Naive thymus-derived CD4-positive, alpha-beta T cell (primary cell): ENCODE data around the gene KAT7. TPM values are rescaled to one million over a fixed set of nuclear protein-coding genes. Genes with fewer than 3 reads are reported as not detected.

Experiments
- ATAC-seq: fragments of 150-1000 bp; cut with Tn5 transposase; 2 replicates; pipeline ENCODE4 v1.10.0; 2021; ENCODE audit warnings: mild to moderate bottlenecking, moderate library complexity
- CTCF ChIA-PET: fragments of 350-600 bp; sonication (Branson Sonifier 250); formaldehyde crosslinking; loops from one replicate; lab custom pipeline; 2021; ENCODE audit warnings: antibody characterized with exemption; lab: Charles Lee
- POLR2A ChIA-PET: fragments of 350-600 bp; sonication (Branson Sonifier 250); formaldehyde crosslinking; loops from one replicate; lab custom pipeline; 2021; ENCODE audit warnings: antibody characterized with exemption, inconsistent platforms; lab: Charles Lee
- DNase-seq, 9 donors: peaks; one replicate each; pipeline versions ENCODE4 v3.0.0 to v3.0.0-alpha.2; 2020 to 2022; ENCODE audit warnings: mixed read lengths in 1 of 9
- H3K27ac ChIP-seq: one replicate; pipeline ENCODE4 v1.7.0; 2013; ENCODE audit warnings: mild to moderate bottlenecking, low read depth, low read length, moderate library complexity
- H3K27me3 ChIP-seq, 2 donors: one replicate each; pipeline ENCODE4 v1.7.0; 2013; ENCODE audit warnings: low read length in 2 of 2, mild to moderate bottlenecking in 2 of 2, moderate library complexity in 2 of 2; ENCODE audit not compliant: control insufficient read depth in 2 of 2, insufficient read depth in 2 of 2
- H3K36me3 ChIP-seq, 3 experiments: 1 replicate in 2 of 3; 2 replicates in 1 of 3; pipeline ENCODE4 v1.7.0; 2013; ENCODE audit warnings: low read length in 3 of 3, mild to moderate bottlenecking in 3 of 3, moderate library complexity in 1 of 3; ENCODE audit not compliant: insufficient read depth in 3 of 3, control insufficient read depth in 2 of 3
- H3K4me1 ChIP-seq, 2 donors: one replicate each; pipeline ENCODE4 v1.7.0; 2013; ENCODE audit warnings: low read length in 2 of 2, mild to moderate bottlenecking in 2 of 2, moderate library complexity in 1 of 2; ENCODE audit not compliant: control insufficient read depth in 2 of 2, insufficient read depth in 2 of 2
- H3K4me3 ChIP-seq: 2 replicates; pipeline ENCODE4 v1.7.0; 2013; ENCODE audit warnings: mild to moderate bottlenecking, low read length
- H3K9me3 ChIP-seq, 3 experiments: 1 replicate in 2 of 3; 2 replicates in 1 of 3; pipeline ENCODE4 v1.7.0; 2013; ENCODE audit warnings: low read length in 3 of 3; ENCODE audit not compliant: control insufficient read depth in 2 of 3
- H3K27ac Mint-ChIP-seq, 9 donors: one replicate each; pipeline ENCODE4 v1.8.0; 2020 to 2022; ENCODE audit warnings: mixed read lengths in 9 of 9, mild to moderate bottlenecking in 8 of 9, moderate library complexity in 5 of 9, inconsistent platforms in 2 of 9
- H3K27me3 Mint-ChIP-seq, 5 donors: one replicate each; pipeline ENCODE4 v1.8.0; 2021 to 2022; ENCODE audit warnings: mixed read lengths in 5 of 5, mild to moderate bottlenecking in 1 of 5
- H3K36me3 Mint-ChIP-seq, 5 donors: one replicate each; pipeline ENCODE4 v1.8.0; 2020 to 2022; ENCODE audit warnings: mixed read lengths in 5 of 5, mild to moderate bottlenecking in 3 of 5, inconsistent platforms in 1 of 5
- H3K4me1 Mint-ChIP-seq, 7 donors: one replicate each; pipeline ENCODE4 v1.8.0; 2020 to 2022; ENCODE audit warnings: mixed read lengths in 7 of 7, mild to moderate bottlenecking in 3 of 7, inconsistent platforms in 1 of 7
- H3K4me3 Mint-ChIP-seq, 10 donors: one replicate each; pipeline ENCODE4 v1.8.0; 2020 to 2022; ENCODE audit warnings: mild to moderate bottlenecking in 10 of 10, mixed read lengths in 10 of 10, moderate library complexity in 6 of 10, inconsistent platforms in 2 of 10
- H3K9me3 Mint-ChIP-seq, 11 donors: one replicate each; pipeline ENCODE4 v1.8.0; 2020 to 2022; ENCODE audit warnings: mixed read lengths in 11 of 11, mild to moderate bottlenecking in 4 of 11, inconsistent platforms in 1 of 11, moderate library complexity in 1 of 11
- intact Hi-C, 2 donors: fragments of 100-400 bp; cut with micrococcal nuclease; formaldehyde crosslinking; loops; one replicate each; pipeline ENCODE4 v1.15.1; 2023
- polyA plus RNA-seq, 2 donors: library from polyadenylated mRNA; unstranded; fragments of 300-500 nt; fragmentation: Illumina TruSeq; gene quantifications; one replicate each; pipeline ENCODE4 v1.2.3, GENCODE V29; 2021
- total RNA-seq, 6 experiments: library from RNA in 5 of 6; stranded (reverse) in 5 of 6; gene quantifications; 1 replicate in 5 of 6; 2 replicates in 1 of 6; pipeline ENCODE4 v1.2.3 and lab custom pipeline; 2021 to 2026

KAT7 gene
- total and polyA plus RNA-seq, 7 experiments from 2014 or later = 39.2 to 195 (median 125) TPM

- Mint-ChIP-seq H3K9me3 (no peaks in the 10 kb centered on the region), H3K27me3 (peaks cover 0 to 13% (median 0%) of the 10 kb centered on the region in 5 donors), H3K27ac (peak overlapping the region in 2 of 9 donors; percentile 19 to 70), H3K4me3 (no peak overlapping the region), H3K36me3 (no peaks in the 10 kb centered on the region), H3K4me1 (peaks cover 10 to 26% (median 18%) of the 10 kb centered on the region in 7 donors)
- H3K9me3 ChIP-seq = no peaks in the 10 kb centered on the region
- CTCF ChIA-PET = interaction anchor here (1.0 to 1.3 kb wide), 3 partner anchors 38 to 288 kb away, joined by 3 to 5 read pairs (median 4); no protein-coding TSS in a partner anchor
- ATAC-seq = no peak
- intact Hi-C loops = loop anchor here in 1 of 2 donors (10.0 kb wide), 1 partner anchor 241 kb away; the partner anchor contains the start of gene PDK2
- H3K4me3 ChIP-seq = no peak overlapping the region
- POLR2A ChIA-PET = no interaction called here
- H3K4me1 ChIP-seq = peaks cover 13 to 14% of the 10 kb centered on the region in 2 donors
- DNase-seq = no peak
- no peaks in the 10 kb centered on the region for H3K36me3 ChIP-seq
- no peak overlapping the region for H3K27ac ChIP-seq
- H3K27me3 ChIP-seq = no peaks in the 10 kb centered on the region
These were observed 65.6 kb downstream of the KAT7 start for GRCh38 chr17:49854126-49854525.

- Mint-ChIP-seq H3K36me3 (no peaks in the 10 kb centered on the region), H3K9me3 (no peaks in the 10 kb centered on the region), H3K4me1 (peaks cover 0 to 6% (median 5%) of the 10 kb centered on the region in 7 donors), H3K27ac (no peak overlapping the region), H3K27me3 (peaks cover 0 to 13% (median 6%) of the 10 kb centered on the region in 5 donors), H3K4me3 (no peak overlapping the region)
- ATAC-seq = no peak
- Histone ChIP-seq H3K4me3 (no peak overlapping the region), H3K36me3 (no peaks in the 10 kb centered on the region), H3K4me1 (no peaks in the 10 kb centered on the region), H3K9me3 (no peaks in the 10 kb centered on the region), H3K27ac (no peak overlapping the region), H3K27me3 (no peaks in the 10 kb centered on the region)
- ChIA-PET POLR2A (no interaction called here), CTCF (interaction anchor here (8.7 kb wide), 1 partner anchor 139 kb away, joined by 88 read pairs; no protein-coding TSS in a partner anchor)
- intact Hi-C loops = loop anchor here in 1 of 2 donors (10.0 kb wide), 1 partner anchor 236 kb away; the partner anchor contains the start of gene PDK2
- no peak for DNase-seq
These were observed 70.3 kb downstream of the KAT7 start for GRCh38 chr17:49858796-49859195.

DNA sequence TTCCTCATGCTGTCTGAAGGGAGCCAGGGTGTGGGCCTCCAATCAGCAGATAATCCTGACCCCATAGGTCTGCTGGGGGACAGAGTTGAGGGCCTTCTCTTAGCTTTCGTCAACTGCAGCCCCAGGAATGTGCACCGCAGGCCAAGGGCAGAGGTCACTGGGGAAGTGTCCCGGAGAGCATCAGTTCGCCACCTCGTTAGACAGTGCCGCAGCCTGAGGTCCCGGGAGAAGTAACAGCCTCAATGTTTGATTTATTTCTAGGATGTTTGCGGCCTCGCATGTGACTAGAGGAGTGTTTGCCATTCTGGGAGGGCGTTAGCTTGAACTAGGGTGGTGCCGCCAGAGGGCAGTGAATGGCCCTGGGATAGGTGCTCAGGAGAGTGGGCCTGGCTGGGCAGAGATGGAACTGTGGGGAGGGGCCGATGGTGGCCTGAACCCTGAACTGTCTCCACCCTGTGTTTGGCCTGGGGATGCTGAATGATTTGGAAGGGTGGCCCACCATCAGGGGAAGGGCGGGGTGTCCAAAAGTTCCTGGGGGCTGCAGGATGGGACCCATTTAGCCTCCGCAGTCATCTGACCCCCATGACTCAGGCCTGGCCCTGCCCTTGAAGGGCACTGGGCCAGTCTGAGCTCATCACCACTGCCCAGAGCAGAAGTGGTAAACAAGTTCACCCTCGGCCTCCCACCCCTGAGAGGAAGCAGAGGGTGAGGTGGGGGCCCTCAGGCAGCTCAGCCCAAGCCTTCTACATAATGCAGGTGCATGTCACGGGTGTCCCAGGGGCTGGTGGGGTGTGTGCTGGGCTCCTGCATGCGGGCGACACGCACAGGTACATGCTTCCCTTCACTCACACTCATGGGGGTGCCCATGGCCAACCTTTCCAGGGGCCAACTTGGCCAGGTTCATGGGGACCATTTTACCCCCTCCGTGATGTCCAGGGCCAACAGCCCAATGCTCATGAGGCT, 71.8 kb downstream of the KAT7 start:
- Histone ChIP-seq H3K27ac (no peak overlapping the region), H3K27me3 (no peaks in the 10 kb centered on the region), H3K4me3 (no peak overlapping the region), H3K9me3 (no peaks in the 10 kb centered on the region), H3K36me3 (no peaks in the 10 kb centered on the region), H3K4me1 (no peaks in the 10 kb centered on the region)
- CTCF ChIA-PET = interaction anchor here (0.6 to 8.7 kb wide), 5 partner anchors 92 to 419 kb away, joined by 3 to 88 read pairs (median 3); no protein-coding TSS in a partner anchor
- H3K27me3 Mint-ChIP-seq = peaks cover 0 to 13% (median 6%) of the 10 kb centered on the region in 5 donors
- H3K27ac Mint-ChIP-seq = no peak overlapping the region
- no peak for ATAC-seq
- POLR2A ChIA-PET = interaction anchor here (1.1 kb wide), 1 partner anchor 138 kb away, joined by 4 read pairs; no protein-coding TSS in a partner anchor
- no peak for DNase-seq
- no peaks in the 10 kb centered on the region for H3K9me3 Mint-ChIP-seq
- H3K36me3 Mint-ChIP-seq = no peaks in the 10 kb centered on the region
- H3K4me1 Mint-ChIP-seq = peaks cover 0 to 8% (median 5%) of the 10 kb centered on the region in 7 donors
- no peak overlapping the region for H3K4me3 Mint-ChIP-seq
- intact Hi-C loops = loop anchor here in 1 of 2 donors (2.0 to 10.0 kb wide), 2 partner anchors 235 to 437 kb away; partner anchors contain the start of gene PDK2

DNA sequence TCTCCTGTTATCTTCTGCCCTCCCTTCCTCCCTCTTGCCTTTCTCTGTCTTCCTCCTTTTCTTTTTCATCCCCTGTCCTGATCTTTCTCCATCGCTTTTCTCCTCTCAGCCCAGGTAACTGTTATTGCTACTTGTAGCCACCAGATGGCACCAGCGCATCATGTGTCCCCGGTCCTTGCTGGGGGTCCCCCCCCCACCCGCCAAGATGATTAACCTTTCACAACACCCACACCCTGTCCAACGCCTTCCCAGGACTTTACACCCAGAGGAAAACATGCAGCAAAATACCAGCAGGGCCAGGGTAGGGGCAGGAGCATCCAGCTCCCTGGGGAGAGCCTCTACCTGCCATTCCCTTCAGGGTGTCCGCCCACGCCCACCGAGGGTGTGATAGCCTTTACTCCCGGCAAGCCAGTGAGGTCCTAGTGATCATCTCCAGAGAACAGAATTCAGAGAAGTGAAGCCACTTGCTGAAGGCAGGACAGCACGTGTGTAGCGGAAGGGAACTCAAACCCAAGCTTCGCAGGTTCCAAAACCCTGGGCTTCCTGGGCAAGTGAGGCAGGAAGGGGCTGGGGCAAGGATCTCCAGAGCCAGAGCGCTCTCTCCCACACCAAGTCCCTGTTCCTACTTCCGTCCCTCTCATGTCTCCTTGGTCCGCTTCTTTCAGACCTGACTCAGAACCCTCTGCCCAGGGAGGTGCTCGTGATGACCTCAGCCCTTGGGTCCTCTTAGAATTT, 72.8 kb downstream of the KAT7 start:
- DNase-seq (peak in 8 of 9 donors; percentile 19 to 60 (median 42)), ATAC-seq (peak; percentile 76)
- no peaks in the 10 kb centered on the region for H3K36me3 ChIP-seq
- intact Hi-C loops = loop anchor here (1.0 to 2.0 kb wide), 3 partner anchors 91 to 435 kb away; no protein-coding TSS in a partner anchor
- ChIA-PET POLR2A (interaction anchor here (1.1 kb wide), 1 partner anchor 137 kb away, joined by 4 read pairs; no protein-coding TSS in a partner anchor), CTCF (interaction anchor here (0.6 to 8.7 kb wide), 8 partner anchors 91 to 233 kb away, joined by 3 to 88 read pairs (median 3); partner anchors contain the start of gene DLX3)
- no peaks in the 10 kb centered on the region for H3K9me3 ChIP-seq
- Mint-ChIP-seq H3K27me3 (peaks cover 0 to 13% (median 6%) of the 10 kb centered on the region in 5 donors), H3K9me3 (no peaks in the 10 kb centered on the region), H3K27ac (peak overlapping the region in 1 of 9 donors; percentile 4), H3K4me1 (peaks cover 0 to 7% (median 5%) of the 10 kb centered on the region in 7 donors), H3K36me3 (no peaks in the 10 kb centered on the region), H3K4me3 (no peak overlapping the region)
- H3K27ac ChIP-seq = no peak overlapping the region
- no peak overlapping the region for H3K4me3 ChIP-seq
- H3K4me1 ChIP-seq = no peaks in the 10 kb centered on the region
- H3K27me3 ChIP-seq = no peaks in the 10 kb centered on the region

DNA sequence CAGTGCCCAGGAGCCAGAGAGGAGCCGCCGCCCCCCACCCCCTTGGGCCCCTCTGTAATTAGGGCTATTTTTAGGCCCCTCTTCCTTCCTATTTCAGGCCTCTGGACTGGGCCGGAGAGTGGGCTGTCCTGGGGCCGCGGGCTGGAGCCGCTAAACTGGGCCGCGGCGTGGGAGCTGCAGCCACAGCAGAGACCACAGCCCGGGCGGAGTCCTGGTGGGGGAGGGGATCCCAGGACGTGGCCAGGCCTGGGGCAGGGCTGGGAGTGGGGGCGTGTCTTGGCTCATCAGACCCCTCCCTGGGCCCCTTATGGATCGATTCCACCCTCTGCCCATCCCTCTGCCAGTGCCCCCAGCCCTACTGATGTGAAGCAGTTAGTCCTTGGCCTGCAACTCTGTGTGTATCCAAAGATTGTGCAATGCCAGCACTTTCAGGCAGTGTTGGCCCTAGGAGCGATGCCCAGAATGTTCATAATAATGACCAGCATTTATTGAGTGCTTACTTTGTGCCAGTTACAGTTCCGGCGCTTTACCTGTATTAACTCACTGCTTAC, 74.4 kb downstream of the KAT7 start:
- ChIA-PET CTCF (interaction anchor here (0.7 to 8.7 kb wide), 2 partner anchors 11 to 135 kb away, joined by 3 to 88 read pairs; no protein-coding TSS in a partner anchor), POLR2A (no interaction called here)
- Histone ChIP-seq H3K4me1 (no peaks in the 10 kb centered on the region), H3K27me3 (no peaks in the 10 kb centered on the region), H3K4me3 (no peak overlapping the region), H3K36me3 (no peaks in the 10 kb centered on the region), H3K9me3 (no peaks in the 10 kb centered on the region), H3K27ac (no peak overlapping the region)
- Mint-ChIP-seq H3K27me3 (peaks cover 0 to 16% (median 6%) of the 10 kb centered on the region in 5 donors), H3K9me3 (no peaks in the 10 kb centered on the region), H3K4me3 (no peak overlapping the region), H3K27ac (no peak overlapping the region), H3K36me3 (no peaks in the 10 kb centered on the region), H3K4me1 (peaks cover 0 to 9% (median 5%) of the 10 kb centered on the region in 7 donors)
- no peak for ATAC-seq
- intact Hi-C loops = no loop called here
- DNase-seq = no peak

DNA sequence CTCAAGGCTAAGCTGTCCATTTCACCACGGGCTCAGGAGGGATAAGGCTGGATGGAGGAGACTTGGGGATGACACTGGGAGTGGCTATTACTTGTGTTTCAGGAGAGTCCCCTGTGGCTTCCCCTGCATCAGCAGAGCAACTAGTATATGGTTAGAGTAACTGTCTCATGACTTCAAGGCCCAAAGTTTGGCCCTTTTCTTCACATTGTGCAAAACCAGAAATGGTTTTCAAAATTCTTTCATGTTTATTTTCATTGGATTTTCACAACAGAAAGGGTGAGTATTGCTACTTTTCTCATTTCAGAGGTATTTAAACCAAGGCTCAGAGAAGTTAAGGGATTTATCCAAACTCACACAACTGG, 77.5 kb downstream of the KAT7 start:
- Histone ChIP-seq H3K4me1 (no peaks in the 10 kb centered on the region), H3K27me3 (no peaks in the 10 kb centered on the region), H3K4me3 (no peak overlapping the region), H3K36me3 (no peaks in the 10 kb centered on the region), H3K27ac (no peak overlapping the region), H3K9me3 (no peaks in the 10 kb centered on the region)
- Mint-ChIP-seq H3K4me3 (no peak overlapping the region), H3K9me3 (no peaks in the 10 kb centered on the region), H3K4me1 (peaks cover 2 to 22% (median 3%) of the 10 kb centered on the region in 7 donors), H3K27me3 (peaks cover 0 to 16% (median 4%) of the 10 kb centered on the region in 5 donors), H3K27ac (no peak overlapping the region), H3K36me3 (peaks cover 0 to 4% (median 0%) of the 10 kb centered on the region in 5 donors)
- DNase-seq (no peak), ATAC-seq (no peak)
- POLR2A ChIA-PET = no interaction called here
- CTCF ChIA-PET = interaction anchor here (0.8 to 2.3 kb wide), 3 partner anchors 10 to 132 kb away, joined by 3 to 8 read pairs (median 7); no protein-coding TSS in a partner anchor
- intact Hi-C loops = no loop called here
